Measurements from ENCODE around the gene RGL2.
A peak's percentile ranks its signal among the peaks of the same experiment; 100 is the strongest.

RGL2 gene

DNA sequence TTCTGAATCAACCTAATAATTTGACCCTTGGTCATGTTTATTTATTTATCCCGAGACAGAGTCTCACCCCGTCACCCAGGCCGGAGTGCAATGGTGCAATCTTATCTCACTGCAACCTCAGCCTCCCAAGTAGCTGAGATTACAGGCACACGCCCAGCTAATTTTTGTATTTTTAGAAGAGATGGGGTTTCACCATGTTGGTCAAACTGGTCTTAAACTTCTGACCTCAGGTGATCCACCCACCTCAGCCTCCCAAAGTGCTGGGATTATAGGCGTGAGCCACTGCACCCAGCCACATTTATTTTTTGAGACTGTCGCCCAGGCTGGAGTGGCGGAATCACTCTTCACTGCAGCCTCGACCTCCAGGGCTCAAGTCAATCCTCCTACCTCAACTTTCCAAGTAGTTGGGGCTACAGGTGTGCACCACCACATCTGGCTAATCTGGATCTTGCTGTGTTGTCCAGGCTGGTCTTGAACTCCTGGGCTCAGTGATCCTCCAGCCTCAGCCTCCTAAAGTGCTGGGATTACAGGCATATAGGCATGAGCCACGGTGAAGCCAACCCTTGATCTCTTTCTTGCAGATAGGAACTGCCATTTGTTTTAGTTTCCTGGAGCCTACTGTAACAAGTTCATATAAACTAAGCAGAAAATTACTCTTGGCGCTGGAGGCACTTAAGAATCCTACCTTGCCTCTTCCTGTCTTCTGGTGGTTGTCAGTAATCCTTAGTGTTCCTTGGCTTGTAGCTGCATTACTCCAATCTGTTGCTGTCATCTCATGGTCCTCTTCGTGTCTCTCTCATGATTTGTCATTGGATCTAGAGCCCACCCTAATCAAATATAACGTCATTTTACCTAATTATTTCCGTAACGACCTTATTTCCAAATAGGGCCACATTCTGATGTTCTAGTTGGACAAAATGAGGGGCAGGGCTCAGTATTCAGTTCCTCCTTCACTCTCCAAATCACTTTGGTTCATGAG is 24.5 kb downstream of the RGL2 start:
- DNase-seq (ENCODE audit: low read depth, low spot score): no peak
- H3K4me3 ChIP-seq (ENCODE audit: low read depth, low read length): peak overlapping the region; percentile 84
- in situ Hi-C loops (cut with HindIII; ENCODE audit: low sequenced_read_pairs): no loop called here
- TF ChIP-seq CTCF (IDR thresholded peaks at IDR 0.05; ENCODE audit: low read depth, low read length): no peak

DNA sequence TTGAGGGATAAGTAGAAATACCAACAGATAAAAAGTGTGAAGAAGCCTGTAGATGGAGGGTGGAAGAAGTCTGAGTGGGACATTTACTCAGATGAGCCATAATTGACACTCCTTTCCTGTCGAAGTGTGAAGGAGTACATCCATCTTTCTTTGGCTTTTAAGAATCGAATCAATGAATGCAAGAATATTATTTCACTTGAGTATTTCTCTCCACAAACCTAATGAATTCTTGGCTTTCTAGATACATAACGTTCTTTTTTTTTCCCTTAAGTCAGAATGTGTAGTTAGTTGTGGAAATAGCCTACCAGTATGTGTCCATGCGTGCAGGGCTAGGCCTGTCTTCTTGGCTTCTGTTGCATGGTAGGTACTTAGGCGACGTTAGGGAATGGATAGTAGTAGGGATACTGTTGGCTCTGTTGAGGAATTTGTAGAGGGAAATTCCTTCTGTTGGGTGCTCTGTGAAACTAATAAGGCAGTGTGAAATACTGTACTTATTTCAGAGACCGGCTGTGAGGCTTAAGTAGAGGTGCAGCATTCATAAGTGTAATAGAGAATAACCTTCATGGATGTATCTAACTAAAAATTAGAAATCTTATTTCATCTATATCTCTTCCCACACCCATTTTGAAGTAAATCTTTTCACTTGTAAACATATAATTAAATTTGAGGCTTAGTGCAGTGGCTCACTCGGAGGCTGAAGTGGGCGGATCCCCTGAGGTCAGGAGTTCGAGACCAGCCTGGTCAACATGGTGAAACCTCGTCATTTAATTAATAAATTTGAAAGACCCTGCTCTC is 25.4 kb downstream of the RGL2 start:
- no peak for DNase-seq (ENCODE audit: low read depth, low spot score)

DNA sequence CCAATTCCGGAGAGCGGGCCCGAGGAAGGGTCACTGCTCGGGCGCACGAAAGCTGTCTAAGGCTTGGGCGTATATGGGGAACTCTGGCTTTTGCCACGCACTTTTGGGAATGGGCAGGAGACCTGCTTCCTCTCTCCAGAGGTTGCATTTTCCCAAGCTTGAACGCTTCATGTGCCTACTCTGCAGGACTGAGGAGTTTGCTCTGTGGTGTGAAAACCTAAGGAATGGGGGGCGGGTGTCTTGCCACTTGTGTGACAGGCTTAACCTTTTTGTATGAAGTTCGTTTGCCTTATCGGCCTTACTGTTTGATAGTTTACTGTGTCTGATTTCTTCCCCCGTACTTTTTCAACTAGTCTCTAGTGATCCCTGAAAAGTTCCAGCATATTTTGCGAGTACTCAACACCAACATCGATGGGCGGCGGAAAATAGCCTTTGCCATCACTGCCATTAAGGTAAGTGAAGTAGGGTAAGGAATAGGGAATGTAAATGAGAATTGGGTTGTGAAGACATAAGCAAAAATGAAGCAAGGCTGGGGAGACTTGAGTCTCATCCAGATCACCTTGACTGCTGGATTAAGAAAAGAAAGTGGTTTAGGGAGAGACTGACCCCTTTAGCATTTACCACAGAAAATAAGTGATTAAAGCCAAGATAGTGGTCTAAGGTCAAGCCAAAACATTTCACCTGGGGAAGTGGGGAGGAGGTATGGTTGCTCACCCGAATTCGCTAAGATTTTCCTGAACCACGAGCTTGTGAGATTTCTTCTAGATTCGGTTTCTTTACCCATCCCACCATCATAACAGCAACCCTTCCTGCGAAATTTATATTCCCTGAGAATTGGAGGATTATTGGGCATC is 26.2 kb downstream of the RGL2 start:
- in situ Hi-C loops (cut with HindIII; ENCODE audit: low sequenced_read_pairs): no loop called here

More for the DNA sequence above, 25.4 kb downstream of the RGL2 start:
- H3K4me3 ChIP-seq (ENCODE audit: low read depth, low read length): peak overlapping the region; percentile 84
- TF ChIP-seq CTCF (IDR thresholded peaks at IDR 0.05; ENCODE audit: low read depth, low read length): no peak
- in situ Hi-C loops (cut with HindIII; ENCODE audit: low sequenced_read_pairs): no loop called here

GRCh38 chr6:33271468-33272274 is 27.1 kb downstream of the RGL2 start, which contains the start of the genes RPS18 and VPS52:
Gene RPS18 (plus strand): TSS chr6:33272075. CDS start chr6:33272120, 45 bp downstream.
Gene VPS52 (minus strand): TSS chr6:33271876. CDS start chr6:33271675, 201 bp downstream.
- in situ Hi-C loops (cut with HindIII; ENCODE audit: low sequenced_read_pairs): no loop called here
- no peak for TF ChIP-seq CTCF (IDR thresholded peaks at IDR 0.05; ENCODE audit: low read depth, low read length)
- H3K4me3 ChIP-seq (ENCODE audit: low read depth, low read length): peak within 1 kb of the TSS; percentile 84
- DNase-seq (ENCODE audit: low read depth, low spot score): peak; percentile 99

More for the DNA sequence above, 26.2 kb downstream of the RGL2 start:
- DNase-seq (ENCODE audit: low read depth, low spot score): no peak
- peak overlapping the region; percentile 84 for H3K4me3 ChIP-seq (ENCODE audit: low read depth, low read length)
- TF ChIP-seq CTCF (IDR thresholded peaks at IDR 0.05; ENCODE audit: low read depth, low read length): no peak

- peak overlapping the region; percentile 84 for H3K4me3 ChIP-seq (ENCODE audit: low read depth, low read length)
- TF ChIP-seq CTCF (IDR thresholded peaks at IDR 0.05; ENCODE audit: low read depth, low read length): no peak
- in situ Hi-C loops (cut with HindIII; ENCODE audit: low sequenced_read_pairs): no loop called here
These were observed 27.6 kb downstream of the RGL2 start for GRCh38 chr6:33271117-33271467.

More at GRCh38 chr6:33271117-33271467, 27.6 kb downstream of the RGL2 start:
- no peak for DNase-seq (ENCODE audit: low read depth, low spot score)
